NCI-H187 (cell line): ENCODE data around the gene ADAM19.

Source experiments
- DNase-seq, 2 experiments: peaks; one replicate each; lab custom pipeline; 2025; lab: John Stamatoyannopoulos, UW

The ADAM19 gene

DNA sequence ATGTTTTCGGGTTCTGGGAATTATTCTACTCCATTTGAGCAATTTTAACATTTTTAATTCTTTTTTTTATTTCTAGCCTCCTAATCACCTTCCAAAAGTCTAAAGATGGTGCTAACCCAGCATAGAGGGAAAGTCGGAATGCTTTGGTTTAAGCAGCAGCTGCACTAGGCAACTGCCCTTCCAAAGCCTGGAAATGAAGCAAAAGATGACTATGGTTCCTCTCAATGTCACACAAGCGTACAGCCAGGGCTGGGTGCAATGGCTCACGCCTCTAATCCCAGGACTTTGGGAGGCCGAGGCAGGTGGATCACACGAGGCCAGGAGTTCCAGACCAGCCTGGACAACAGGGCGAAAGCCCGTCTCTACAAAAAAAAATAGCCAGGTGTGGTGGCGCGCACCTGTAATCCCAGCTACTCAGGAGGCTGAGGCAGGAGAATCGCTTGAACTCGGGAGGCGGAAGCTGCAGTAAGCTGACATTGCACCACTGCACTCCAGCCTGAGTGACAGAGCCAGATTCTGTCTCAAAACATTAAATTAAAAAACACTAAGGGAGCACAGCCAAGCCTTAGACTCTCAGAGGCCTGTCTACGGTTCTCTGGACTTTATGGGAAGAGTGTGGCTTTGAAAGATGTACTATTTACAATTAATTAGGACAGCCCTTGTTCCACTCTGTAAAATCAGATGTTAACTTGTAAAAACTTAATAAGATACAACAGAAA lies 33.1 kb downstream of the ADAM19 start:
- DNase-seq, result no peak

DNA sequence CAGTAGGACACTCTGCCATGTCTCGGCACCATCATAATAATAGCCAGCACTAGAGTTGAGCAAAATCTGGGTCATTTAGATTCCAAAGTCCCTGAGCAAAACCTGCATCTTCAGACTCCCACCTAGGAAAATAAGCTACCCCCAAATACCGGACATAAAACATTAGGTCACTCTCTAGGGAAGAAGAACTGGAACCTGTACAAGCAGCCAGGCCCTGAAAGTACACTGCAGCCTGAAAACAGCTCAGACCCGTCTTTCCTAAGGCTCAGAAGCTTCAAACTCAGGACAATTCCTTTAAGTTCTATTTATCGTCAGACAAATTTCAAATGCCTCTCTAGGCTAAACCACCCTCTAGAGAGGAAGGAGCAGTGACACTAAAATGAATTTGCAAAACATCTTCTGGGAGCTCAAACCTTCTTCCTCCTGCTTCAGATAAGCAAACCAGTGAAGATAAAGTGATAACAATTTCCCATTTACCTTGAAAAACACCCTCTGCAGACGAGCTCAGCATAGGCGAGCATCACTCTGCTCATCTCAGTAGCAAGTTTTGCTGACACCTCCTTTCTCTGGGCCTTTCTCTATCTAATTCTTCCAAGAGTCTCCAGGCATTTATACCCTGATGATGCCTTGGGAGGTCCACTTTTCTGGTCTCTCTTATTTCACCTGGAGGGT lies 34.0 kb downstream of the ADAM19 start:
- DNase-seq, result no peak

GRCh38 chr5:157540707-157541446 lies 34.7 kb downstream of the ADAM19 start:
- DNase-seq, result no peak

DNA sequence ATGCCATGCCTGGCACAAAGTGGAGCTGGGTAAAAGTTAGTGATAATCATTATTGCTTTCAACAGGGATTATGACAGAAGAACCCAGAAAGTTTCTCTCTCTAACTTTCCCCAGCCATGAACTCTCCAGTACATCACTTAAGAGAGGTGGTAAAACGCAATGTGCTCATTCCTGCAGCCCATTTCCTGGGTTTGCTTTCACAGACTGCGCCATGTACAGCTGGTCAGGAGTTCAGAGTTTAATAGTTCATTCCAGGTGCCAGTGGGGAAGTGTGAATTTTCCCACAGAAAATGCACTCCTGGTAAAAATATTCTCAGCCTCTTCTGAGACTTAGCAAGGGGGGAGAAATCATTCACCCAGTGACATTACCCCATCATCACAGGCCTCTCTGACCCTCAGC lies 35.5 kb downstream of the ADAM19 start:
- no peak for DNase-seq

DNA sequence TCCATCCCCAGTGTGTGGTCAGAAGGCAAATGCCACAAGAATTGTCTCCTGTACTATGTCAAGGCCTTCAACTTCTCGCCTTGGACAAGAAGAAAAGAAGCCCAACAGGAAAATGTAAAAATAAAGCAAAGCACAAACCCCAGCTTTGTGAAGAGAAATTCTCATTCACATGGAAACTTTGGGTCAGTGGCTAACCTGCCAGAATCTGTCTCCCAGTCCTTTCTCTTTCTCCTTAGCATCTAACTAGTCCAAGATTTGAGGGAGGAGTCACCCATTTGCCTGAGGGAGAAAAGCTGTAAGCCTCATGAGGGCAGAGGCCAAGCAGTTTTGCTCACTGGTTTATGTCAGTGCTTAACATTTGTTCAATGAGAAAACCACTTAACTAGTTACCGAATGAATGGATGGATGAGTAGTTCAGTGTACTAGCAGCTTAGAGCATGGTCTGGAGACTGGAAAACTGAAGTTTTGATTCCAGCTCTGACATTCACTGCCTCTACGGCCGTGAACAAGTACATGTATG lies 36.0 kb downstream of the ADAM19 start:
- no peak for DNase-seq

- no peak for DNase-seq
Observed at GRCh38 chr5:157538311-157538710, 37.3 kb downstream of the ADAM19 start.

GRCh38 chr5:157535042-157535865 lies 40.3 kb downstream of the ADAM19 start:
- DNase-seq, result no peak

DNA sequence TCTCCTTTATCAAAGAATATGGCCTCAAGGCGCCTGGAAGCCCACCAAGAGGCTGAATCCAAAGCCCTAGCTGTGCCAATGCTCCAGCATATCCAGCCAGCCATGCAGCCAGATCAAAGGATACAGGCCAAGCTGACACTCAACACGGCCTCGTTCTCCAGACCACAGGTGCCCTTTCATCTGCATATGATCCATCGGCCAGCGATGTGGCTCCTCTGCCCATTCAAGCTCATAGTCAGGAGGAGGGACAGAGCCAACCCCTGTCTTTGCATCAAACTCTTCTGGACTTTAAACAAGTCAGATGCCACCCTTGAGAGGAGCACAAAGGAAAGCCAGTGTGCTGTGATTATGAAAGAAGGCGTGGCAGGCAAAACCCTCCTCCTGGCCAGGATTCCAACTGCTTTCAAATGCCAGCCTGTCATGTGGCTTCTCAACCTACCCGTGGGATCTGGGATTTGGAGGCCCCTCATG lies 42.5 kb downstream of the ADAM19 start:
- no peak for DNase-seq

DNA sequence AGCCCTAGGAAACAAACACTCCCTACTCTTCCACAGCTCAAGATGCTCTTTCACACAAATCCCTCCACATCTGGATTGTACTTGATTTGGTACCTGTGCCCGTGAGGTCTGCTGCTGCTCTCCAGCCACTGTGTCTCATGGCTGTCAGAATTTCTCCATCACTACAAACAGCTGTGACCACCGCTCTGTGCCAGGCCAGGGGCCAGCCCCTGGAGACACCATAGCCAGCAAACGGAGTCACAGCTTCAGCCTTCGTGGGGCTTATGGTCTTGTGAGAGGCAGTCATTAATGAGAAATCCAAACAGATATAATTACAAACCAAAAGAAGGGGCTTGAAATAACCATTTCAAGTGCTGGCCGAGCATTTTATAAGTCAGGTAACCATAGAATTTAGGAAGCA lies 43.6 kb downstream of the ADAM19 start:
- no peak for DNase-seq

- no peak for DNase-seq
Observed at GRCh38 chr5:157530226-157530972, 45.2 kb downstream of the ADAM19 start.

GRCh38 chr5:157529002-157529401 lies 46.6 kb downstream of the ADAM19 start:
- no peak for DNase-seq

DNA sequence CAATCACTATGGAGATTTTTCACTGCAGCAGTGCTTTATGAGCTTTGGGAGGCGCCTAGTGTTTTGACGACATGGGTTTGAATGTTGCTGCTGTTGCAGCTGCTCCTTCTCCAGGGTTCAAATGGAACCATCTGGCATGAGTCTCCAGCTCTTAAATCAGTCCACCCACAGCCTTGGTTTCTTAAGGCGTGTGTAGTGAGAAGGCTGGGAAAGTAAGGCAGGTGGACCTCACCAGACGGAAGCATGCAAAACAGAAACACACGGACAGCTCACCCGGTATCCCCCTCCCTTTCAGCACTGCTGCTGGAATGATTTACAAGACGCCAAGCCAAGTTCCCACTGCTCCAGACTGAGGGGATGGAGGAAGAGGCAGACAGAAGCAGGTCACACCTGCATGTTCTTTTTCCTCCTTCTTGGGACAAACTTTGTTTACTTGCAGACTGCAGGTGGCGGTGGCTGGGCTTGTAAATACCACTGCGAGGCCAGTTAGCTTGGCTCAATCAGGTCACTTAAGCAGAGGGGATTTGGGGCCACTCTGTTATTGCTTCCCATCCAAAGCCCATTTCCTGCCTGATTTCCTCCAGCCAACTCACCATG lies 47.4 kb downstream of the ADAM19 start:
- DNase-seq, result no peak

DNA sequence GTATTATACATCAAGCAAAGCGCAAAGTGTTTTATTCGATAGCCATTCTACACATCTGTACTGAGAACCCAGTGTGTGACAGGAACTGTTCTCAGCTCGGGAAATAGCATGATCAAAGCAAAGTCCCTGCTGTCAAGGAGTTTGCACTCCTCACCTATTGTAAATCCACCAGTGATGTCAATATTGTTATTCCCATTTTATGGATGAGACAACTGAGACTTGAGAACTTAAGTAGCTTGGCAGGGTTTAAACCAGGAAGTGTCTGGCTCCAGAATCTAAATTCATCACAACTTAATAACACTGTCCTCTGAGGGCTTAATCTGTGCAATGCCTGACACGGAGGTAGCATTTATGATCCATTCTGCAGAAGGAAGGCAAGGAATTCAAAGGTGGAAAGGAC lies 50.7 kb downstream of the ADAM19 start:
- DNase-seq, result no peak

DNA sequence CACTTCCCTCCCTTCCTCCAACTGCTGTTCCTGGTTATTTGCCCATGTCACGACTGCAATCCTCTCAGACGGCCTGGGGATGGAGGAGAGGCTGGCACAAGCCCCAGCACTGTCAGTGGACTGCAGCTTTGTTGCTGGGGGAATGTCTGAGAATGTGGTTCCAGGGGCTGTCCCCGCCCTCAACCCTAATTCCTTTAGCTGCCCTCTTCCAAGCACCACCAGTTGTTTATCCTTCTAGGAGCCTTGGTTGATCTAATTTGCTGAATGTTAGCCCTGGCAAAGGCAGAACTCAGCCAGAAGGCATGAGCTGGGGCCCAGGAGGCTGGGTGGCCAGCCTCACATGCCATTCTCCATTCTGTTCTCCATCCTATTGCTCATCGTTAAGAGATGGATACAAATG lies 51.6 kb downstream of the ADAM19 start:
- DNase-seq, result no peak

GRCh38 chr5:157521704-157522029 lies 53.9 kb downstream of the ADAM19 start:
- no peak for DNase-seq

- no peak for DNase-seq
Observed at GRCh38 chr5:157520911-157521703, 54.5 kb downstream of the ADAM19 start.

- no peak for DNase-seq
Observed at GRCh38 chr5:157519579-157520253, 55.9 kb downstream of the ADAM19 start.

DNA sequence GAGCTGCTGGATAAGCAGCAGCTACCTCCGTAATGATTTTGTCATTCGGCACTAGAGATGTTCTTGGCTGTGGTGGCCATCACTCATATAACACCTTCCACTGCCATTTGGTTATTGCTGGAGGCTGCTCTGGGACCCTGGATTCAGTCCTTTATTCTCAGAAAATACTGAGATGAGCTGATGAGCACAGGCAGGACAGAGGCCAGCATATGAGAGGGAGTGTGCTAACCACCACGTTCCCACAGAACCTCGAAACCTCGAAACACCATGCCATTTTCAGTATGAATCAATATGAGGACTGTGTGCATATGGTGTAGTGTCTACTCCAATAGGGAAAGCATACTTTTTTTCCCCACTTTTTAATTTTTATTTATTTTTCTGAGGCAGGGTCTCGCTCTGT lies 56.6 kb downstream of the ADAM19 start:
- DNase-seq, result no peak

GRCh38 chr5:157516626-157517325 lies 58.8 kb downstream of the ADAM19 start:
- DNase-seq, result no peak
